ENCODE results near the gene TMEM154. TPM values are rescaled to one million over a fixed set of nuclear protein-coding genes. Genes with fewer than 3 reads are reported as not detected.

TMEM154 gene
- total and polyA plus RNA-seq, 10 of the 15 experiments (the other 5 are each of a cell fraction or from before 2014, with no cell fraction given) = 5.1 to 41.4 (median 18.2) TPM

DNA sequence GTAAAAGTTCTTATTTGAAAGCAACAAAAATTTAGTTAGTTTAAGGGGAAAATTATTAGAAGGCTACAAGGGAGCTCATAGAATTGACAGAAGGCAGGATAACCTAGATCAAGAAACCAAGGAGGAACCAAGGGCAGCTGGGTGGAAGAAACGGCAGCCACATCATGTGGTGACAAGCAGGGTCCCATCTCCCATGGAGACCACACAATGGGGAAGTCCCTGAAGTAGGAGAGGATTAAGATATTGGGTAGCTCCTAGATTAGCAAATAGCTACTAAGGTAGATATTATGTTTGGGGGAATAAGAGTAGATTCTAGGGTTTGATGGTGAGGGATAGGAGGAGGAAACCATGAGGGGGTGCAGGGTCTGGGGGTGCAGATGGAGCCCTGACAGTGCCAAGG lies 48.0 kb upstream of the TMEM154 start:
- no peaks in the 10 kb centered on the region for H4K20me1 ChIP-seq (ENCODE audit: control insufficient read depth, insufficient read depth)
- no peaks in the 10 kb centered on the region for H3K9me3 ChIP-seq (replicated peaks; ENCODE audit: control insufficient read depth, insufficient read depth, low read length)
- no peak overlapping the region for H3K4me3 ChIP-seq
- CTCF ChIA-PET = interaction anchor here (0.8 to 2.0 kb wide), 9 partner anchors 8 to 319 kb away, joined by 3 to 9 read pairs (median 4); no protein-coding TSS in a partner anchor
- H3K79me2 ChIP-seq (ENCODE audit: control insufficient read depth, insufficient read depth, low read length) = no peaks in the 10 kb centered on the region
- BruUV-seq (replicated peaks) = no TSS peak
- POLR2A ChIA-PET = interaction anchor here (1.5 kb wide), 1 partner anchor 90 kb away, joined by 3 read pairs; no protein-coding TSS in a partner anchor
- SMC1A ChIA-PET (ENCODE audit: uncharacterized antibody, unreplicated experiment) = interaction anchor here (0.9 to 2.0 kb wide), 7 partner anchors 18 to 311 kb away, joined by 3 to 8 read pairs (median 6); no protein-coding TSS in a partner anchor
- no peak for DNase-seq (ENCODE audit: low read depth, low spot score)
- H3K36me3 ChIP-seq (ENCODE audit: control insufficient read depth in 2 of 2, insufficient read depth in 2 of 2, low read length in 1 of 2) = no peaks in the 10 kb centered on the region
- TF ChIP-seq SMAD1 (IDR thresholded peaks at IDR 0.05; ENCODE audit: low read depth, partially characterized antibody) (no peak), HDGF (IDR thresholded peaks at IDR 0.05) (no peak), RUNX3 (IDR thresholded peaks at IDR 0.05; ENCODE audit: low read length) (0 out of 2 replicates have a peak, but pooled peaks have one; percentile 15), IKZF2 (IDR thresholded peaks at IDR 0.05) (no peak)
- H3K27me3 ChIP-seq (replicated peaks in 1 of 2; ENCODE audit: control insufficient read depth in 2 of 2, insufficient read depth in 2 of 2, low read length in 1 of 2) = 0 out of 4 replicates have a peak, but pooled peaks cover 0 to 2% of the 10 kb centered on the region in 2 experiments
- no peaks in the 10 kb centered on the region for H3K4me1 ChIP-seq (ENCODE audit: control insufficient read depth, insufficient read depth, low read length)
- ATAC-seq = no peak
- RAD21 ChIA-PET (ENCODE audit: unreplicated experiment) = interaction anchor here (0.6 to 1.3 kb wide), 6 partner anchors 8 to 319 kb away, joined by 3 to 5 read pairs (median 4); no protein-coding TSS in a partner anchor
- FAIRE-seq = no peak
- in situ Hi-C loops (cut with MboI) = no loop called here
- H2AFZ ChIP-seq (ENCODE audit: control insufficient read depth, low read depth, low read length) = no peak overlapping the region; the same call in 1 of the 2 replicates
- H3K9ac ChIP-seq (ENCODE audit: control insufficient read depth, insufficient read depth, low read length) = no peak overlapping the region
- WGBS (ENCODE audit: insufficient coverage, insufficient replicate concordance, low lambda C conversion rate, missing lambda C conversion rate) = 0% methylated on average over 1 of the region's 1 CpG
- intact Hi-C loops (cut with micrococcal nuclease; ENCODE audit: unreplicated experiment) = no loop called here
- H3K27ac ChIP-seq (ENCODE audit: control insufficient read depth, insufficient read depth) = no peak overlapping the region
- no peak overlapping the region for H3K4me2 ChIP-seq (ENCODE audit: control insufficient read depth, insufficient read depth)

- no peaks in the 10 kb centered on the region for H3K9me3 ChIP-seq (replicated peaks; ENCODE audit: control insufficient read depth, insufficient read depth, low read length)
- in situ Hi-C loops (cut with MboI) = no loop called here
- no peak overlapping the region for H2AFZ ChIP-seq (ENCODE audit: control insufficient read depth, low read depth, low read length)
- 0 out of 4 replicates have a peak, but pooled peaks cover 0 to 2% of the 10 kb centered on the region in 2 experiments for H3K27me3 ChIP-seq (replicated peaks in 1 of 2; ENCODE audit: control insufficient read depth in 2 of 2, insufficient read depth in 2 of 2, low read length in 1 of 2)
- intact Hi-C loops (cut with micrococcal nuclease; ENCODE audit: unreplicated experiment) = no loop called here
- SMC1A ChIA-PET (ENCODE audit: uncharacterized antibody, unreplicated experiment) = interaction anchor here (1.0 to 1.2 kb wide), 2 partner anchors 26 to 46 kb away, joined by 3 read pairs; no protein-coding TSS in a partner anchor
- H3K4me3 ChIP-seq = no peak overlapping the region
- CTCF ChIA-PET = interaction anchor here (4.4 kb wide), 1 partner anchor 11 kb away, joined by 16 read pairs; no protein-coding TSS in a partner anchor
- no peak for TF ChIP-seq MEF2B (IDR thresholded peaks at IDR 0.05; ENCODE audit: partially characterized antibody, poor library complexity, severe bottlenecking)
- TF ChIP-seq BHLHE40 (IDR thresholded peaks at IDR 0.05; ENCODE audit: borderline replicate concordance in 1 of 2, low read depth in 2 of 2, low read length in 1 of 2) = no peak
- TF ChIP-seq WRNIP1 (IDR thresholded peaks at IDR 0.05; ENCODE audit: borderline replicate concordance, low read depth, low read length) = no peak
- H3K4me2 ChIP-seq (ENCODE audit: control insufficient read depth, insufficient read depth) = no peak overlapping the region
- no peak for FAIRE-seq
- RAD21 ChIA-PET (ENCODE audit: unreplicated experiment) = no interaction called here
- 60% methylated on average over 5 of the region's 5 CpGs for WGBS (ENCODE audit: insufficient coverage, insufficient replicate concordance, low lambda C conversion rate, missing lambda C conversion rate)
- ATAC-seq = no peak
- no peak overlapping the region for H3K27ac ChIP-seq (ENCODE audit: control insufficient read depth, insufficient read depth)
- no peaks in the 10 kb centered on the region for H3K36me3 ChIP-seq (ENCODE audit: control insufficient read depth in 2 of 2, insufficient read depth in 2 of 2, low read length in 1 of 2)
- POLR2A ChIA-PET = interaction anchor here (0.7 kb wide), 1 partner anchor 47 kb away, joined by 3 read pairs; no protein-coding TSS in a partner anchor
- no peak for DNase-seq (ENCODE audit: low read depth, low spot score)
- no peaks in the 10 kb centered on the region for H4K20me1 ChIP-seq (ENCODE audit: control insufficient read depth, insufficient read depth)
- no TSS peak for BruUV-seq (replicated peaks)
- H3K79me2 ChIP-seq (ENCODE audit: control insufficient read depth, insufficient read depth, low read length) = no peaks in the 10 kb centered on the region
- no peak overlapping the region for H3K9ac ChIP-seq (ENCODE audit: control insufficient read depth, insufficient read depth, low read length)
- H3K4me1 ChIP-seq (ENCODE audit: control insufficient read depth, insufficient read depth, low read length) = no peaks in the 10 kb centered on the region
Measured at GRCh38 chr4:152724494-152724893, 44.7 kb upstream of the TMEM154 start.
